H9 (cell line): ENCODE measurements around the gene LEKR1. TPM values are rescaled to one million over a fixed set of nuclear protein-coding genes. Genes with fewer than 3 reads are reported as not detected.

Experiments
- DNase-seq: peaks from one replicate; pipeline ENCODE4 v3.0.0-alpha.2; 2017
- H2AFZ ChIP-seq: one replicate; pipeline ENCODE4 v1.6.1; 2013; ENCODE audit warnings: mild to moderate bottlenecking, low read length, control low read depth, moderate library complexity
- H2AK5ac ChIP-seq: 2 replicates; pipeline ENCODE4 v1.6.1; 2013; ENCODE audit warnings: low read length, control low read depth, mixed read lengths; ENCODE audit not compliant: insufficient read length
- H2BK120ac ChIP-seq: one replicate; pipeline ENCODE4 v1.6.1; 2013; ENCODE audit warnings: low read depth, mild to moderate bottlenecking, low read length, control low read depth, inconsistent platforms; ENCODE audit not compliant: poor library complexity, severe bottlenecking
- H2BK12ac ChIP-seq: 2 replicates; pipeline ENCODE4 v1.6.1; 2013; ENCODE audit warnings: low read length, control low read depth, mixed read lengths, low read depth; ENCODE audit not compliant: insufficient read length
- H2BK15ac ChIP-seq: 2 replicates; pipeline ENCODE4 v1.6.1; 2013; ENCODE audit warnings: low read depth, low read length, control low read depth
- H2BK20ac ChIP-seq: one replicate; pipeline ENCODE4 v1.6.1; 2013; ENCODE audit warnings: low read depth, mild to moderate bottlenecking, low read length, control low read depth, inconsistent platforms; ENCODE audit not compliant: poor library complexity, severe bottlenecking
- H2BK5ac ChIP-seq: 2 replicates; pipeline ENCODE4 v1.6.1; 2013; ENCODE audit warnings: low read length, control low read depth, mixed read lengths; ENCODE audit not compliant: insufficient read length
- H3K14ac ChIP-seq: 2 replicates; pipeline ENCODE4 v1.6.1; 2013; ENCODE audit warnings: low read length, control low read depth; ENCODE audit not compliant: insufficient read depth
- H3K18ac ChIP-seq: 2 replicates; pipeline ENCODE4 v1.6.1; 2013; ENCODE audit warnings: low read depth, mild to moderate bottlenecking, mixed read lengths, low read length, control low read depth; ENCODE audit not compliant: insufficient read length
- H3K23ac ChIP-seq: 2 replicates; pipeline ENCODE4 v1.6.1; 2013; ENCODE audit warnings: low read length, control low read depth, mixed read lengths, low read depth; ENCODE audit not compliant: insufficient read length
- H3K23me2 ChIP-seq: 2 replicates; pipeline ENCODE4 v1.6.1; 2013; ENCODE audit warnings: low read depth, mild to moderate bottlenecking, mixed read lengths, low read length, control low read depth; ENCODE audit not compliant: insufficient read length, poor library complexity, severe bottlenecking
- H3K27ac ChIP-seq: 2 replicates; pipeline ENCODE4 v1.5.1; 2013; ENCODE audit warnings: low read length, control low read depth, mixed read lengths, low read depth; ENCODE audit not compliant: insufficient read length
- H3K27me3 ChIP-seq: 2 replicates; pipeline ENCODE4 v1.6.1; 2013; ENCODE audit warnings: low read length, control low read depth, inconsistent platforms; ENCODE audit not compliant: insufficient read depth
- H3K4ac ChIP-seq: 2 replicates; pipeline ENCODE4 v1.6.1; 2013; ENCODE audit warnings: low read depth, mild to moderate bottlenecking, control low read depth, inconsistent platforms, low read length, moderate library complexity
- H3K4me1 ChIP-seq: 2 replicates; pipeline ENCODE4 v1.6.1; 2013; ENCODE audit warnings: low read length, control low read depth, inconsistent platforms; ENCODE audit not compliant: insufficient read depth
- H3K4me2 ChIP-seq: 2 replicates; pipeline ENCODE4 v1.6.1; 2013; ENCODE audit warnings: low read length, control low read depth, mixed read lengths; ENCODE audit not compliant: insufficient read length, insufficient read depth
- H3K56ac ChIP-seq: 2 replicates; pipeline ENCODE4 v1.6.1; 2013; ENCODE audit warnings: low read depth, mild to moderate bottlenecking, mixed read lengths, low read length, control low read depth; ENCODE audit not compliant: insufficient read length
- H3K79me1 ChIP-seq: 2 replicates; pipeline ENCODE4 v1.6.1; 2013; ENCODE audit warnings: low read depth, mild to moderate bottlenecking, moderate library complexity, low read length, control low read depth, inconsistent platforms; ENCODE audit not compliant: insufficient read depth, poor library complexity, severe bottlenecking
- H3K79me2 ChIP-seq: 2 replicates; pipeline ENCODE4 v1.6.1; 2013; ENCODE audit warnings: low read length, control low read depth, inconsistent platforms; ENCODE audit not compliant: insufficient read depth
- H3K9ac ChIP-seq: 2 replicates; pipeline ENCODE4 v1.6.1; 2013; ENCODE audit warnings: low read length, control low read depth, mixed read lengths; ENCODE audit not compliant: insufficient read length; ENCODE audit errors: extremely low read depth
- H3K9me3 ChIP-seq: one replicate; pipeline ENCODE4 v1.6.1; 2013; ENCODE audit warnings: low read depth, low read length, inconsistent platforms; ENCODE audit not compliant: control insufficient read depth
- H3T11ph ChIP-seq: one replicate; pipeline ENCODE4 v1.6.1; 2013; ENCODE audit warnings: mild to moderate bottlenecking, low read length, control low read depth, inconsistent platforms
- H4K20me1 ChIP-seq: one replicate; pipeline ENCODE4 v1.6.1; 2013; ENCODE audit not compliant: control insufficient read depth, insufficient read length, insufficient read depth
- H4K5ac ChIP-seq: 2 replicates; pipeline ENCODE4 v1.6.1; 2013; ENCODE audit warnings: low read depth, mild to moderate bottlenecking, mixed read lengths, low read length, control low read depth; ENCODE audit not compliant: insufficient read length
- H4K8ac ChIP-seq: replicated peaks from 2 replicates; pipeline ENCODE4 v1.6.1; 2013; ENCODE audit warnings: low read length, control low read depth, mixed read lengths, low read depth; ENCODE audit not compliant: insufficient read length
- H4K91ac ChIP-seq: 2 replicates; pipeline ENCODE4 v1.6.1; 2013; ENCODE audit warnings: low read depth, mild to moderate bottlenecking, moderate library complexity, mixed read lengths, low read length, control low read depth; ENCODE audit not compliant: insufficient read length
- H3K27ac Mint-ChIP-seq, 3 experiments: 2 replicates in 2 of 3; 3 replicates in 1 of 3; pipeline ENCODE4 v1.8.0; 2020 to 2021; ENCODE audit warnings: mixed read lengths in 3 of 3, mild to moderate bottlenecking in 1 of 3, moderate library complexity in 1 of 3
- H3K27me3 Mint-ChIP-seq: 2 replicates; pipeline ENCODE4 v1.8.0; 2021; ENCODE audit warnings: low read depth, mild to moderate bottlenecking, moderate library complexity, mixed read lengths
- H3K36me3 Mint-ChIP-seq, 3 experiments: 2 replicates in 2 of 3; 3 replicates in 1 of 3; pipeline ENCODE4 v1.8.0; 2020 to 2021; ENCODE audit warnings: low read depth in 3 of 3, mixed read lengths in 3 of 3; ENCODE audit not compliant: insufficient read depth in 1 of 3
- H3K4me1 Mint-ChIP-seq, 2 experiments: 2 replicates each; pipeline ENCODE4 v1.8.0; 2020; ENCODE audit warnings: mixed read lengths in 2 of 2
- H3K4me3 Mint-ChIP-seq, 2 experiments: 2 replicates in 1 of 2; 3 replicates in 1 of 2; pipeline ENCODE4 v1.8.0; 2020 to 2021; ENCODE audit warnings: mild to moderate bottlenecking in 2 of 2, mixed read lengths in 2 of 2, moderate library complexity in 1 of 2
- H3K9me3 Mint-ChIP-seq, 2 experiments: 2 replicates in 1 of 2; 3 replicates in 1 of 2; pipeline ENCODE4 v1.8.0; 2020; ENCODE audit warnings: mild to moderate bottlenecking in 2 of 2, mixed read lengths in 2 of 2, moderate library complexity in 1 of 2
- WGBS: extraction: QIAGEN DNeasy Blood & Tissue Kit; methylation state at CpG from one replicate; pipeline ENCODE4 v1.1.7; 2013; ENCODE audit warnings: missing lambda C conversion rate, low lambda C conversion rate, mixed read lengths; ENCODE audit not compliant: insufficient read length; ENCODE audit errors: extremely low coverage; 5-methylcytosine and 5-hydroxymethylcytosine counted together
- total RNA-seq: library from RNA; stranded (reverse); gene quantifications from 2 replicates; pipeline ENCODE4 v1.2.1, GENCODE V29; 2021
- TF ChIP-seq, protein P1 (sequence below): fragments of 200-600 bp; sonication (generic); conservative IDR thresholded peaks from 3 replicates; pipeline ENCODE4 v1.8.0; 2021; ENCODE audit warnings: antibody characterized with exemption, mild to moderate bottlenecking

LEKR1 gene
- total RNA-seq, 1 experiment from 2014 or later: not detected

GRCh38 chr3:156938724-156939123 lies 112.6 kb downstream of the LEKR1 start:
- Mint-ChIP-seq H3K27me3 (no peaks in the 10 kb centered on the region), H3K27ac (no peak overlapping the region), H3K4me1 (no peaks in the 10 kb centered on the region), H3K9me3 (no peaks in the 10 kb centered on the region), H3K36me3 (no peaks in the 10 kb centered on the region), H3K4me3 (no peak overlapping the region)
- H2BK120ac ChIP-seq: no peak overlapping the region
- no peak overlapping the region for H3T11ph ChIP-seq
- no peaks in the 10 kb centered on the region for H3K27me3 ChIP-seq
- H3K56ac ChIP-seq: no peak overlapping the region
- H2BK20ac ChIP-seq: no peak overlapping the region
- H3K27ac ChIP-seq: no peak overlapping the region
- no peak for DNase-seq
- no peak overlapping the region for H2AFZ ChIP-seq
- WGBS: no CpG with 5 or more reads among the region's 2 CpGs
- H3K79me2 ChIP-seq: no peaks in the 10 kb centered on the region
- H3K79me1 ChIP-seq: no peaks in the 10 kb centered on the region
- no peaks in the 10 kb centered on the region for H3K9me3 ChIP-seq
- no peak overlapping the region for H3K14ac ChIP-seq
- H4K8ac ChIP-seq: no peak overlapping the region
- H3K9ac ChIP-seq: no peak overlapping the region
- TF ChIP-seq, protein P1, sequence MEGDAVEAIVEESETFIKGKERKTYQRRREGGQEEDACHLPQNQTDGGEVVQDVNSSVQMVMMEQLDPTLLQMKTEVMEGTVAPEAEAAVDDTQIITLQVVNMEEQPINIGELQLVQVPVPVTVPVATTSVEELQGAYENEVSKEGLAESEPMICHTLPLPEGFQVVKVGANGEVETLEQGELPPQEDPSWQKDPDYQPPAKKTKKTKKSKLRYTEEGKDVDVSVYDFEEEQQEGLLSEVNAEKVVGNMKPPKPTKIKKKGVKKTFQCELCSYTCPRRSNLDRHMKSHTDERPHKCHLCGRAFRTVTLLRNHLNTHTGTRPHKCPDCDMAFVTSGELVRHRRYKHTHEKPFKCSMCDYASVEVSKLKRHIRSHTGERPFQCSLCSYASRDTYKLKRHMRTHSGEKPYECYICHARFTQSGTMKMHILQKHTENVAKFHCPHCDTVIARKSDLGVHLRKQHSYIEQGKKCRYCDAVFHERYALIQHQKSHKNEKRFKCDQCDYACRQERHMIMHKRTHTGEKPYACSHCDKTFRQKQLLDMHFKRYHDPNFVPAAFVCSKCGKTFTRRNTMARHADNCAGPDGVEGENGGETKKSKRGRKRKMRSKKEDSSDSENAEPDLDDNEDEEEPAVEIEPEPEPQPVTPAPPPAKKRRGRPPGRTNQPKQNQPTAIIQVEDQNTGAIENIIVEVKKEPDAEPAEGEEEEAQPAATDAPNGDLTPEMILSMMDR: no peak
- no peak overlapping the region for H2BK5ac ChIP-seq
- no peak overlapping the region for H3K4me2 ChIP-seq
- no peak overlapping the region for H2BK15ac ChIP-seq
- H3K23ac ChIP-seq: no peak overlapping the region
- H4K5ac ChIP-seq: no peak overlapping the region
- no peak overlapping the region for H4K91ac ChIP-seq
- no peak overlapping the region for H2AK5ac ChIP-seq
- no peak overlapping the region for H2BK12ac ChIP-seq
- no peaks in the 10 kb centered on the region for H4K20me1 ChIP-seq
- H3K18ac ChIP-seq: no peak overlapping the region
- no peaks in the 10 kb centered on the region for H3K4me1 ChIP-seq
- no peaks in the 10 kb centered on the region for H3K23me2 ChIP-seq
- no peak overlapping the region for H3K4ac ChIP-seq
